Endothelial cell of umbilical vein (primary cell): ENCODE measurements around the gene TEX28. TPM values are rescaled to one million over a fixed set of nuclear protein-coding genes. Genes with fewer than 3 reads are reported as not detected.

Experiments used
- BruUV-seq: library from RNA; stranded (reverse); fragments of 400-500 nt; replicated peaks from 2 replicates; lab custom pipeline; 2021; lab: Mats Ljungman, UMichigan
- CTCF ChIA-PET: fragments of 300-600, 350-600 bp; sonication (Branson Sonifier 250); formaldehyde crosslinking; loops from one replicate; lab custom pipeline; 2021; ENCODE audit warnings: antibody characterized with exemption, inconsistent platforms; lab: Charles Lee
- POLR2A ChIA-PET: fragments of 300-600, 350-600 bp; sonication (Branson Sonifier 250); formaldehyde crosslinking; loops from one replicate; lab custom pipeline; 2021; ENCODE audit warnings: antibody characterized with exemption, inconsistent platforms; lab: Charles Lee
- DNase-seq: peaks from one replicate; pipeline ENCODE4 v3.0.0-alpha.2; 2011; ENCODE audit warnings: low read depth, low spot score
- FAIRE-seq: peaks from 2 replicates; lab custom pipeline; 2011; peaks lifted over from hg19 to GRCh38; lab: Jason Lieb, UNC
- H2AFZ ChIP-seq: 2 replicates; pipeline ENCODE4 v1.6.0; 2012; ENCODE audit warnings: low read depth, low read length, control low read depth, inconsistent platforms
- H3K27ac ChIP-seq: 2 replicates; pipeline ENCODE4 v1.5.1; 2011; ENCODE audit warnings: low read depth, mild to moderate bottlenecking, control low read depth, low read length, moderate library complexity; ENCODE audit not compliant: insufficient read depth
- H3K27me3 ChIP-seq, 2 experiments: 2 replicates each; pipeline versions ENCODE4 v1.6.0 to v1.6.1; 2011; ENCODE audit warnings: low read length in 2 of 2, mixed read lengths in 1 of 2; ENCODE audit not compliant: control insufficient read depth in 2 of 2, insufficient read depth in 2 of 2
- H3K36me3 ChIP-seq, 2 experiments: 2 replicates in 1 of 2; 3 replicates in 1 of 2; pipeline ENCODE4 v1.5.1; 2011; ENCODE audit warnings: low read length in 2 of 2, mild to moderate bottlenecking in 1 of 2, moderate library complexity in 1 of 2; ENCODE audit not compliant: control insufficient read depth in 2 of 2, insufficient read depth in 2 of 2; ENCODE audit errors: extremely low read depth in 1 of 2
- H3K4me1 ChIP-seq: 3 replicates; pipeline ENCODE4 v1.5.1; 2011; ENCODE audit warnings: mild to moderate bottlenecking, low read length; ENCODE audit not compliant: control insufficient read depth, insufficient read depth; ENCODE audit errors: extremely low read depth
- H3K4me2 ChIP-seq: 2 replicates; pipeline ENCODE4 v1.6.1; 2011; ENCODE audit warnings: low read length, control low read depth, mixed read lengths; ENCODE audit not compliant: insufficient read depth
- H3K4me3 ChIP-seq, 3 experiments: fragments of 200-600 bp in 1 of 3; sonication (generic), shearing (Covaris generic) in 1 of 3; replicated peaks in 1 of 3; 2 replicates each; pipeline ENCODE4 v1.5.1; 2011 to 2016; ENCODE audit warnings: control low read depth in 3 of 3, low read length in 3 of 3, mild to moderate bottlenecking in 2 of 3, inconsistent platforms in 1 of 3, low read depth in 1 of 3, moderate library complexity in 1 of 3; ENCODE audit not compliant: insufficient read depth in 1 of 3
- H3K79me2 ChIP-seq: 2 replicates; pipeline ENCODE4 v1.6.0; 2012; ENCODE audit warnings: low read length, inconsistent platforms; ENCODE audit not compliant: control insufficient read depth, insufficient read depth
- H3K9ac ChIP-seq: replicated peaks from 2 replicates; pipeline ENCODE3; 2011; ENCODE audit warnings: low read length, control low read depth; ENCODE audit not compliant: insufficient read depth; ENCODE audit errors: extremely low read depth
- H3K9me1 ChIP-seq: replicated peaks from 3 replicates; pipeline ENCODE4 v1.6.0; 2011; ENCODE audit warnings: mild to moderate bottlenecking, low read length; ENCODE audit not compliant: control insufficient read depth, insufficient read depth; ENCODE audit errors: extremely low read depth
- H3K9me3 ChIP-seq: replicated peaks from 2 replicates; pipeline ENCODE4 v1.5.1; 2012; ENCODE audit warnings: low read length, inconsistent platforms; ENCODE audit not compliant: control insufficient read depth, insufficient read depth
- H4K20me1 ChIP-seq: replicated peaks from 2 replicates; pipeline ENCODE3; 2011; ENCODE audit warnings: mild to moderate bottlenecking, low read length; ENCODE audit not compliant: control insufficient read depth, insufficient read depth; ENCODE audit errors: extremely low read depth
- EZH2 ChIP-seq: IDR thresholded peaks from 2 replicates; pipeline ENCODE4 v1.6.1; 2012; ENCODE audit warnings: borderline replicate concordance, low read depth, mild to moderate bottlenecking, moderate library complexity, low read length, inconsistent platforms; ENCODE audit not compliant: severe bottlenecking
- FOS ChIP-seq: IDR thresholded peaks from 2 replicates; pipeline ENCODE4 v1.6.1; 2011; ENCODE audit warnings: mild to moderate bottlenecking, low read length, moderate library complexity, borderline replicate concordance; ENCODE audit not compliant: insufficient read depth
- GATA2 ChIP-seq: IDR thresholded peaks from 2 replicates; pipeline ENCODE4 v1.7.0; 2011; ENCODE audit warnings: low read depth, mild to moderate bottlenecking, moderate library complexity, mixed read lengths, low read length; ENCODE audit not compliant: insufficient read length, insufficient read depth
- JUN ChIP-seq: IDR thresholded peaks from 2 replicates; pipeline ENCODE4 v1.6.1; 2011; ENCODE audit warnings: borderline replicate concordance, low read depth; ENCODE audit not compliant: insufficient read length, insufficient read depth
- MYC ChIP-seq: IDR thresholded peaks from one replicate; pipeline ENCODE4 v1.6.1; 2011; ENCODE audit warnings: mild to moderate bottlenecking, low read depth, low read length
- POLR2A ChIP-seq: IDR thresholded peaks from 2 replicates; pipeline ENCODE4 v1.6.1; 2012; ENCODE audit warnings: low read depth, mild to moderate bottlenecking, control low read depth, low read length
- POLR2AphosphoS5 ChIP-seq: IDR thresholded peaks from 2 replicates; pipeline ENCODE4 v1.6.1; 2012; ENCODE audit warnings: low read depth, mild to moderate bottlenecking, control low read depth, low read length, moderate library complexity; ENCODE audit not compliant: insufficient read depth
- dilution Hi-C: fragments of 300-500 bp; cut with MboI; formaldehyde crosslinking; loops from one replicate; pipeline ENCODE4 v1.15.0; 2019; ENCODE audit warnings: low sequenced_read_pairs; ENCODE audit not compliant: extremely low pct_ligation_motif_present
- intact Hi-C: fragments of 100-400 bp; cut with micrococcal nuclease; formaldehyde crosslinking; loops from one replicate; pipeline ENCODE4 v1.10.0; 2022
- polyA plus RNA-seq, 4 experiments: library from polyadenylated mRNA; depleted of rRNA in 3 of 4; stranded (reverse) in 3 of 4; unstranded in 1 of 4; fragments of >200 nt; gene quantifications; 2 replicates each; pipeline versions ENCODE4 v1.2.1 to v1.2.3, GENCODE V29; 2011 to 2012; ENCODE audit warnings: missing spikeins in 1 of 4
- total RNA-seq: library from RNA; stranded (reverse); gene quantifications from 2 replicates; pipeline ENCODE4 v1.2.3, GENCODE V29; 2021
- TF ChIP-seq, protein P1 (sequence below): IDR thresholded peaks from 2 replicates; pipeline ENCODE4 v1.6.1; 2011; ENCODE audit not compliant: insufficient read depth, insufficient read length
- TF ChIP-seq, protein P2 (sequence below), 2 donors: IDR thresholded peaks; 1 replicate in 1 of 2; 2 replicates in 1 of 2; pipeline ENCODE4 v1.5.1; 2011; ENCODE audit warnings: low read length in 2 of 2, mild to moderate bottlenecking in 2 of 2, moderate library complexity in 2 of 2, control low read depth in 1 of 2, inconsistent platforms in 1 of 2, low read depth in 1 of 2; ENCODE audit not compliant: insufficient read depth in 1 of 2; ENCODE audit errors: extremely low read depth in 1 of 2

TEX28 gene
- total and polyA plus RNA-seq, 2 donors (not counting 3 experiments of a cell fraction or from before 2014, with no cell fraction given): not detected

DNA sequence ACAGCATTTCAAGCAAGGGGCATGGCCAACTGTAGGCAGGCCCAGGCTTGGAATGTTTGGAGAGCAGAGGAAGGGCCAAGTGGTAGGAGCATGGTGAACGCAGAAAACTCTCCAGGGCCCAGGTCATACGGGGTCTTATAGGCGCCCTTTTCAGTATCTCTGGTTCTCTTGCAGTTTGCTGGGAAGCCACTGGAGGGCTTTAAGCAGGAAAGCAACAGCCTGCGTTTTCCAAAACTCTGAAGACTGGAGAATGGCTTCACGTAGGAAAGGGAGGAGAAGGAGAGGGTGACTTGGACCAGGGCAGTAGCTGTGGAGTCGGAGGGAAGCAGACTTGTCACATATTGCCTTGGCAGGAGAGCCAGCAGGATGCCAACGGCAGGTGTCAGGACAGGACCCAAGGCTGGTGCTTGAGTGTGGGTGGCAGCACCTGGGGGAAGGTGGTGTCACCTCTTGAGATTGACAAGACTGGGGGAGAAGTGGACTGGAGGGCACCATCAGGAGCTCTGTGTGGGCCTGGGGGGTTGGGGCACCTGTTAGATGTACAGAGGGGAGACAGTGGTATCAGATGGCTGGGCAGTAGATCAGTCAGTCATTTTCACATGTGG lies 22.6 kb upstream of the TEX28 start:
- dilution Hi-C loops (no loop called here), intact Hi-C loops (no loop called here)
- no TSS peak for BruUV-seq
- ChIA-PET CTCF (interaction anchor here (1.2 to 1.9 kb wide), 3 partner anchors 8 to 17 kb away, joined by 3 to 6 read pairs (median 5); no protein-coding TSS in a partner anchor), POLR2A (no interaction called here)
- Histone ChIP-seq H3K27ac (no peak overlapping the region), H3K27me3 (no peaks in the 10 kb centered on the region), H3K36me3 (no peaks in the 10 kb centered on the region), H3K9ac (no peak overlapping the region), H3K4me2 (no peak overlapping the region), H3K9me3 (no peaks in the 10 kb centered on the region), H3K4me3 (no peak overlapping the region), H3K9me1 (no peaks in the 10 kb centered on the region), H3K79me2 (no peaks in the 10 kb centered on the region), H3K4me1 (no peaks in the 10 kb centered on the region), H4K20me1 (no peaks in the 10 kb centered on the region), H2AFZ (peak overlapping the region; percentile 76)
- TF ChIP-seq, protein P1, sequence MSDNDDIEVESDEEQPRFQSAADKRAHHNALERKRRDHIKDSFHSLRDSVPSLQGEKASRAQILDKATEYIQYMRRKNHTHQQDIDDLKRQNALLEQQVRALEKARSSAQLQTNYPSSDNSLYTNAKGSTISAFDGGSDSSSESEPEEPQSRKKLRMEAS: no peak
- TF ChIP-seq, protein P2, sequence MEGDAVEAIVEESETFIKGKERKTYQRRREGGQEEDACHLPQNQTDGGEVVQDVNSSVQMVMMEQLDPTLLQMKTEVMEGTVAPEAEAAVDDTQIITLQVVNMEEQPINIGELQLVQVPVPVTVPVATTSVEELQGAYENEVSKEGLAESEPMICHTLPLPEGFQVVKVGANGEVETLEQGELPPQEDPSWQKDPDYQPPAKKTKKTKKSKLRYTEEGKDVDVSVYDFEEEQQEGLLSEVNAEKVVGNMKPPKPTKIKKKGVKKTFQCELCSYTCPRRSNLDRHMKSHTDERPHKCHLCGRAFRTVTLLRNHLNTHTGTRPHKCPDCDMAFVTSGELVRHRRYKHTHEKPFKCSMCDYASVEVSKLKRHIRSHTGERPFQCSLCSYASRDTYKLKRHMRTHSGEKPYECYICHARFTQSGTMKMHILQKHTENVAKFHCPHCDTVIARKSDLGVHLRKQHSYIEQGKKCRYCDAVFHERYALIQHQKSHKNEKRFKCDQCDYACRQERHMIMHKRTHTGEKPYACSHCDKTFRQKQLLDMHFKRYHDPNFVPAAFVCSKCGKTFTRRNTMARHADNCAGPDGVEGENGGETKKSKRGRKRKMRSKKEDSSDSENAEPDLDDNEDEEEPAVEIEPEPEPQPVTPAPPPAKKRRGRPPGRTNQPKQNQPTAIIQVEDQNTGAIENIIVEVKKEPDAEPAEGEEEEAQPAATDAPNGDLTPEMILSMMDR (IDR thresholded peaks at IDR 0.05; ENCODE audit: extremely low read depth in 1 of 2, insufficient read depth in 1 of 2, low read depth in 1 of 2, low read length in 2 of 2): peak; percentile 18 to 46
- no peak for TF ChIP-seq POLR2AphosphoS5
- DNase-seq (peak; percentile 14), FAIRE-seq (peak; percentile 93)

DNA sequence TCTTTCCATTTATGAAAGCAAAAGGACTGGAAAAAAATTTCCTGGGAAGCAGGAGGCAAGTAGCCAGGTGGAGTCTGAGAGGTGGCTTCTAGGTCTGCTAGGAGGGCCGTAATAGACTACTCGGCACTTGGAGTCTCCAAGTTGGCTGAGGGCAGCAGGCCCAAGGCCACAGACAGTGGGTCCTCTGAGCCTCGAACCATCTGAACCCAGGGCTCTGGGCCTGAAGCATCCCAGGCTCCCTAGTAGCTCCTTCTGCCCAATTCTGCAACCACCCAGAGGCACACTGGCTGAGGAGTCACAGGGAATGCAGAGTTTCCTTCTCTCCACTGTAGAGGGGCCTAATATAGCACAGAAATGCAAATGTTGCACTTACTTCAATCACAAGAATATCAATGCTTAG lies 20.5 kb upstream of the TEX28 start:
- intact Hi-C loops (no loop called here), dilution Hi-C loops (no loop called here)
- Histone ChIP-seq H3K9me3 (no peaks in the 10 kb centered on the region), H3K9me1 (no peaks in the 10 kb centered on the region), H3K9ac (no peak overlapping the region), H4K20me1 (no peaks in the 10 kb centered on the region), H3K79me2 (no peaks in the 10 kb centered on the region), H3K27me3 (no peaks in the 10 kb centered on the region), H2AFZ (no peak overlapping the region), H3K27ac (no peak overlapping the region), H3K36me3 (no peaks in the 10 kb centered on the region), H3K4me1 (no peaks in the 10 kb centered on the region), H3K4me2 (no peak overlapping the region), H3K4me3 (no peak overlapping the region)
- no TSS peak for BruUV-seq
- DNase-seq: no peak
- no peak for FAIRE-seq
- TF ChIP-seq POLR2AphosphoS5: no peak
- no peak for TF ChIP-seq FOS
- TF ChIP-seq MYC: no peak
- TF ChIP-seq JUN: no peak
- TF ChIP-seq POLR2A: no peak
- TF ChIP-seq, protein P2 (IDR thresholded peaks at IDR 0.05; ENCODE audit: extremely low read depth in 1 of 2, insufficient read depth in 1 of 2, low read depth in 1 of 2, low read length in 2 of 2): no peak
- TF ChIP-seq GATA2: no peak
- TF ChIP-seq EZH2: no peak
- TF ChIP-seq, protein P1: no peak
- ChIA-PET POLR2A (no interaction called here), CTCF (interaction anchor here (1.3 to 1.9 kb wide), 3 partner anchors 17 to 269 kb away, joined by 3 to 5 read pairs (median 3); no protein-coding TSS in a partner anchor)
